SK-N-SH (cell line): ENCODE results near the gene FRMD4B. TPM values are rescaled to one million over a fixed set of nuclear protein-coding genes. Genes with fewer than 3 reads are reported as not detected.

ENCODE experiments used
- CTCF ChIA-PET: fragments of 300-600, 350-600 bp; formaldehyde crosslinking; extraction: SDS; loops from one replicate; lab custom pipeline; 2021; lab: Yijun Ruan, JAX
- POLR2A ChIA-PET: fragments of 350-600 bp; sonication (Branson Sonifier 250); formaldehyde crosslinking; extraction: SDS; loops from one replicate; lab custom pipeline; 2020; ENCODE audit warnings: antibody characterized with exemption, inconsistent platforms; lab: Yijun Ruan, JAX
- DNase-seq: peaks from one replicate; pipeline ENCODE4 v3.0.0; 2012
- H2AFZ ChIP-seq: fragments of 200-600 bp; sonication (generic); 2 replicates; pipeline ENCODE4 v1.8.1; 2016; ENCODE audit warnings: antibody characterized with exemption, mild to moderate bottlenecking, low read depth
- H3F3A ChIP-seq: fragments of 200-600 bp; sonication (generic); replicated peaks from 2 replicates; pipeline ENCODE3; 2016; ENCODE audit warnings: antibody characterized with exemption, mild to moderate bottlenecking; ENCODE audit not compliant: insufficient read depth
- H3K27ac ChIP-seq, 2 experiments: fragments of 200-500 bp in 1 of 2; fragments of 200-600 bp in 1 of 2; sonication (Bioruptor generic) in 1 of 2; sonication (generic), shearing (Covaris generic) in 1 of 2; 2 replicates each; pipeline versions ENCODE4 v1.5.1 to v1.6.1; 2014 to 2016; ENCODE audit warnings: low read depth in 2 of 2, inconsistent platforms in 1 of 2, low read length in 1 of 2, mild to moderate bottlenecking in 1 of 2, mixed read lengths in 1 of 2
- H3K27me3 ChIP-seq: fragments of 200-600 bp; sonication (generic), shearing (Covaris generic); 2 replicates; pipeline ENCODE4 v1.6.1; 2016; ENCODE audit warnings: mixed run types; ENCODE audit not compliant: insufficient read depth
- H3K36me3 ChIP-seq, 2 experiments: fragments of 200-500 bp in 1 of 2; fragments of 200-600 bp in 1 of 2; sonication (Bioruptor generic) in 1 of 2; sonication (generic) in 1 of 2; replicated peaks in 1 of 2; 2 replicates each; pipeline versions ENCODE3 to v1.5.1; 2014 to 2016; ENCODE audit warnings: low read length in 1 of 2, mild to moderate bottlenecking in 1 of 2; ENCODE audit not compliant: insufficient read depth in 2 of 2, control insufficient read depth in 1 of 2
- H3K4me1 ChIP-seq, 2 experiments: fragments of 200-500 bp in 1 of 2; fragments of 200-600 bp in 1 of 2; sonication (Bioruptor generic) in 1 of 2; sonication (generic), shearing (Covaris generic) in 1 of 2; 2 replicates each; pipeline versions ENCODE4 v1.5.1 to v1.6.1; 2014 to 2016; ENCODE audit warnings: low read depth in 1 of 2, low read length in 1 of 2, mixed run types in 1 of 2; ENCODE audit not compliant: insufficient read depth in 2 of 2, control insufficient read depth in 1 of 2
- H3K4me2 ChIP-seq: fragments of 200-600 bp; sonication (generic), shearing (Covaris generic); 2 replicates; pipeline ENCODE4 v1.6.1; 2017; ENCODE audit warnings: mixed run types
- H3K4me3 ChIP-seq, 2 experiments: fragments of 200-500 bp in 1 of 2; fragments of 200-600 bp in 1 of 2; sonication (Bioruptor generic) in 1 of 2; sonication (generic), shearing (Covaris generic) in 1 of 2; 2 replicates each; pipeline versions ENCODE4 v1.5.1 to v1.8.1; 2014 to 2016; ENCODE audit warnings: low read depth in 2 of 2, inconsistent platforms in 1 of 2, low read length in 1 of 2, mild to moderate bottlenecking in 1 of 2, mixed read lengths in 1 of 2, moderate library complexity in 1 of 2
- H3K79me2 ChIP-seq: fragments of 200-600 bp; sonication (generic); 2 replicates; pipeline ENCODE4 v1.8.1; 2017; ENCODE audit warnings: mild to moderate bottlenecking; ENCODE audit not compliant: insufficient read depth
- H3K9ac ChIP-seq: fragments of 200-600 bp; sonication (generic); 2 replicates; pipeline ENCODE4 v1.6.1; 2017; ENCODE audit warnings: mixed run types
- H3K9me2 ChIP-seq: fragments of 200-600 bp; sonication (generic); 2 replicates; pipeline ENCODE4 v1.6.1; 2017; ENCODE audit warnings: mixed run types
- H3K9me3 ChIP-seq: fragments of 200-600 bp; sonication (generic); 2 replicates; pipeline ENCODE4 v1.6.1; 2017; ENCODE audit warnings: mixed run types, mild to moderate bottlenecking, moderate library complexity
- H4K20me1 ChIP-seq: fragments of 200-600 bp; sonication (generic); 2 replicates; pipeline ENCODE4 v1.6.1; 2017; ENCODE audit warnings: mild to moderate bottlenecking, mixed run types; ENCODE audit not compliant: insufficient read depth
- EZH2phosphoT487 ChIP-seq: fragments of 200-600 bp; sonication (generic); IDR thresholded peaks from 2 replicates; pipeline ENCODE4 v1.6.1; 2017; ENCODE audit warnings: low read depth, mixed run types, mild to moderate bottlenecking, antibody characterized with exemption, moderate library complexity, borderline replicate concordance
- FOSL2 ChIP-seq: IDR thresholded peaks from 2 replicates; pipeline ENCODE4 v1.4.0; 2012; ENCODE audit warnings: low read depth, mild to moderate bottlenecking, moderate library complexity, borderline replicate concordance
- JUND ChIP-seq: IDR thresholded peaks from 2 replicates; pipeline ENCODE4 v1.4.0; 2012
- MEF2A ChIP-seq: IDR thresholded peaks from 2 replicates; pipeline ENCODE4 v1.4.0; 2012; ENCODE audit warnings: low read depth, borderline replicate concordance
- NFIC ChIP-seq: IDR thresholded peaks from 2 replicates; pipeline ENCODE4 v1.4.0; 2012; ENCODE audit warnings: borderline replicate concordance
- POLR2AphosphoS5 ChIP-seq: IDR thresholded peaks from 2 replicates; pipeline ENCODE4 v1.6.1; 2012; ENCODE audit warnings: low read depth, low read length
- RCOR1 ChIP-seq: fragments of 150-350 bp; IDR thresholded peaks from 2 replicates; pipeline ENCODE4 v1.6.1; 2017; ENCODE audit warnings: antibody characterized with exemption, low read length
- RFX5 ChIP-seq: IDR thresholded peaks from 2 replicates; pipeline ENCODE4 v1.6.1; 2012; ENCODE audit warnings: mild to moderate bottlenecking, improper control_type of control experiment, low read length
- SIN3A ChIP-seq: IDR thresholded peaks from 2 replicates; pipeline ENCODE4 v1.6.1; 2012; ENCODE audit warnings: low read depth, mild to moderate bottlenecking, low read length, moderate library complexity, borderline replicate concordance
- SMC3 ChIP-seq: IDR thresholded peaks from 2 replicates; pipeline ENCODE4 v1.6.1; 2012; ENCODE audit warnings: low read depth, low read length, improper control_type of control experiment
- WGBS: methylation state at CpG from one replicate; pipeline ENCODE4 v1.1.6; 2017; ENCODE audit warnings: low lambda C conversion rate; 5-methylcytosine and 5-hydroxymethylcytosine counted together
- polyA plus RNA-seq, 3 experiments: library from polyadenylated mRNA; depleted of rRNA; stranded (reverse); fragments of >200 nt; gene quantifications; 2 replicates each; pipeline ENCODE4 v1.2.3, GENCODE V29; 2012

FRMD4B gene
- polyA plus RNA-seq, 1 of the 3 experiments (the other 2 are of a cell fraction): 0.53 TPM

DNA sequence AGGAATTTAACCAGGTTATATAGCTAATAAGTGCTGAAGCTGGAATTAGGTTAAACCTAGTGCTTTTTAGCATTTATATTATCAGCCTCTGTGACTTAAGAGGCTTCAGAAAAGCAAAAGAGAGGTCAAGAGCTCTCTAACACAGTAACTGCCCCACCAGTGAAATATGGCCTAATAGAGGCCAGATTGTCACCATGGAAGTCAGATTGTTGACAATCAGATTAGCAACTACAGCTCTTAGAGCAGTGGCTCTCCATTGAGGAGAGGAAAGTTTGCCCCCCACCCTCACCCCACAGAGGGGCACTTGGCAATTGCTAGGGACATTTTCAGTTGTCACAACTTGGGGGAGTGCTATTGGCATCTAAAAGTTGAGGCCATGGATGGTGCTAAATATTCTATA is 240.2 kb downstream of the FRMD4B start (continued):
- TF ChIP-seq MEF2A (no peak), RFX5 (no peak), JUND (no peak), RCOR1 (no peak)

DNA sequence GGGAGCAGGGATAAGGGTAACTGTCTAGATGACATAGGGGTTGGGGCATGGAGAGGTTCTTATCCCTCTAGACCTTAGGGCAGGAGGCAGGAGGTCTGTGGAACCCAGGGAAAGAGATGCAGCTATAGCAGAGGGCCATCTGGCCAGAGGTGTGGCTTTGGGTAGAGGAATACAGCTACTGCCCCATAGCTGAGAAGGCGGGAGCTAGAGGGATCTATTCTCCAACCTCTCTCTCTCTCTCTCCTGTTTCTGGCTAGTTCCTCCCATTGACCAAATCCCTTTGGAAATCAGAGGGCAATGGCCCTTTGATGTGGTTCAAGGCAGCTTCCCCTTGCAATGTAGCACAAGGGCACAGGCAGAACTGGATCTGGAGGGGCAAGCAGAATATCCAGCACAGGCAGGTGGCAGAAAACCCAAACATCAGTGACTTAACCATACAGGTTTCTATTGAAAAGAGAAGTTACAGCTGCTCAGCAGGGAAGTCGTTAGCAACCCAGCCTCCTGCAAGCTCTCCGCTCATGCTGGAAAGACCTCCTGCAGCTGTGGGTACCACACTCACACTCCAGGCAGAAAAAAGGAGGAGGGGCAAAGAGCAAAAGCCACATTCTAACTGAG is 241.2 kb downstream of the FRMD4B start:
- WGBS: 71% methylated on average over 2 of the region's 3 CpGs
- POLR2A ChIA-PET: no interaction called here
- CTCF ChIA-PET: interaction anchor here (0.9 to 2.6 kb wide), 6 partner anchors 8 to 242 kb away, joined by 3 to 16 read pairs (median 6); partner anchors contain the start of gene FRMD4B
- Histone ChIP-seq H3K9me3 (no peaks in the 10 kb centered on the region), H3K36me3 (no peaks in the 10 kb centered on the region), H4K20me1 (no peaks in the 10 kb centered on the region), H3K9me2 (no peaks in the 10 kb centered on the region), H3F3A (no peaks in the 10 kb centered on the region), H3K27me3 (no peaks in the 10 kb centered on the region), H3K4me3 (no peak overlapping the region), H3K27ac (no peak overlapping the region; a peak in 1 of 4 replicates), H2AFZ (no peak overlapping the region), H3K79me2 (no peaks in the 10 kb centered on the region), H3K4me1 (peaks cover 4 to 15% of the 10 kb centered on the region in 2 experiments; a peak in 3 of 4 replicates), H3K4me2 (no peak overlapping the region), H3K9ac (no peak overlapping the region)
- TF ChIP-seq POLR2AphosphoS5 (no peak), FOSL2 (no peak), SIN3A (no peak)
- DNase-seq: peak; percentile 10

DNA sequence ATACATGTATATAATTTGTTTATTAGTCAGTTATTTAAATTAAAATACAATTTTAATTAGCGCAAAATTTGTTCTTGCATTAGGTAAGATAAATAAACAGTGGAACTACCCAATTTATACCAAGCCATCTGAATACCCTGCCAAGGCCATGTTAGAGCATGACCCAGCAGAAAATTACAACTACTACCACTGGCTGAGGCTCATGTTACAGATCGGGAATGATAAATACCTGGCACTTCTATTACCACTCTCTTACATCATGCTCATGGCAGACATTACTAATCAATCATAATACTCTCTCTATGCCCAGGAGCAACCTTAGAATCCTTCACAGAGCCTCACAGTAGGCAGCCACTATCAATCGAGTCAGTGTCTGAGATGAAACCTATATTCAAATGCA is 242.3 kb downstream of the FRMD4B start:
- Histone ChIP-seq H3F3A (no peaks in the 10 kb centered on the region), H3K27me3 (no peaks in the 10 kb centered on the region), H2AFZ (no peak overlapping the region), H3K4me3 (no peak overlapping the region), H3K27ac (no peak overlapping the region), H3K9ac (no peak overlapping the region), H3K79me2 (no peaks in the 10 kb centered on the region), H4K20me1 (no peaks in the 10 kb centered on the region), H3K36me3 (no peaks in the 10 kb centered on the region), H3K4me2 (no peak overlapping the region), H3K9me3 (no peaks in the 10 kb centered on the region), H3K9me2 (no peaks in the 10 kb centered on the region), H3K4me1 (peaks cover 4 to 15% of the 10 kb centered on the region in 2 experiments; a peak in 3 of 4 replicates)
- ChIA-PET POLR2A (no interaction called here), CTCF (interaction anchor here (2.6 kb wide), 1 partner anchor 23 kb away, joined by 16 read pairs; no protein-coding TSS in a partner anchor)
- no peak for DNase-seq
- TF ChIP-seq SMC3: no peak
- no peak for TF ChIP-seq NFIC
- TF ChIP-seq EZH2phosphoT487: no peak
- 84% methylated on average over 3 of the region's 3 CpGs for WGBS
